ENCODE measurements around the gene CCDC182.

CCDC182 gene

DNA sequence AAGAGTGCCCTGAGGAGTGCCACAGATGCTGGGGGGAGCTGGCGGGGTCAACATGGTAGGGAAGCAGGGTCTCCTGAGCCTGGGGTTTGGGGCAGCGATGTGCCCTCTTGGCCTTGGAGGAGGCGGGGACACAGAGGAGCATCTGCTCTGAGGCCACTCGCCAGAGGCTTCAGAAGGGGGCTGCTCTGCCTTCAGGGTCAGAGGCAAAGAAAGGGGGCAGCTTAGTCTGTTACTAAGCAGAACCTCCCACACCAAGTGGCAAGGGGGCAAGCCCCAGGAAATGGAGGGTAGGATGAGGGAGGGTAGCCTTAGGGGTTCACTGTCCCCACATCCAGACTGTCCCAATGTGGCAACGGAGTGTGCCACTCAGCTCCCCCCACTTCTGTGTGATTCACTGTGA, 18.3 kb downstream of the CCDC182 start:
- DNase-seq: no peak

DNA sequence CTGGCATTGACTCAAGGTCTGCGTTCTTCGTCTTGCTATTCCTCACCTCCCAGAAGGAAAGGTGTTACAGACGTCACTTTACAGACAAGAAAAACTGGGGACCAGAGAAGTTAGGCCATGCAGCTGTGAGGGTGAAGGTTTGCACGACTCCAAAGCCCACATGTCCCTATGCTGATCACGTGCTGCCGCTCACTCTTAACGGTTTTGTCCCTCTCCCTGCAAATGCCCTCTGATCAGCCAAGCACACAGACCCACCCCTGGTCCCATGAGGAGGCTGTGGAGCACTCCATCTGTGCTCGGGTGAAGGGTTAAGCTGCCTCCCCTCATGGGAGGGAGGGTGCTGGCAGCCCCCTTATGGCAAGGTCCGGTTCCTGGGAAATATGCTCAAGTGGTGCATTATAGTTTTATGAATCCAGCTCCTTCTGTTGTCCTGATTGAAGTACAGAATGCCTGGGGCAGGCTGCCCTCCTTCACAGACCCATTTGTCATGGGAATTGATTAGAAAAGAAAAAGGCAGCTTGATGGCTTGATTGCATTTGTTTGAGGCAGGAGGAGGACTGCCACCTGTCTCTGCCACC, 18.8 kb downstream of the CCDC182 start:
- DNase-seq: peak in 2 of 3 experiments; percentile 26 to 51

DNA sequence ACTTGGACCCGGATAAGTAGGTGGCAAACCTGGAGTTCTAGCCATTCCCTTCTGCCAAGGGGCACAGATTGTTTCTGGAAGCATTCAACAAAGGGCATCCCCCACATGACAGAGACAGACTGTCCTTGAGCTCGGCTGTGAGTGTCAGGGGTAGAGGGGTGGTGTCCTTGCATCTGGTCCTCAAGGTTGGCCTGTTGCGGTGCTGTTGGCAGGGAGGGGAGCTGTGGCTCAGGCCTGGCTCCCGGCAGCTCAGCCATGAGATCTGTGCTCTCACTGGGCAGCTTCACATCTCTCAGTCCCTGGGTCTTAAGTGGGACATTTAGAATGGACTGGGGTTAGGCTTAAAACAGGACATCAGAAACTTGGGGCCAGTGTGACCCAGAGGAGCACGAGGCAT, 20.4 kb downstream of the CCDC182 start:
- no peak for DNase-seq

DNA sequence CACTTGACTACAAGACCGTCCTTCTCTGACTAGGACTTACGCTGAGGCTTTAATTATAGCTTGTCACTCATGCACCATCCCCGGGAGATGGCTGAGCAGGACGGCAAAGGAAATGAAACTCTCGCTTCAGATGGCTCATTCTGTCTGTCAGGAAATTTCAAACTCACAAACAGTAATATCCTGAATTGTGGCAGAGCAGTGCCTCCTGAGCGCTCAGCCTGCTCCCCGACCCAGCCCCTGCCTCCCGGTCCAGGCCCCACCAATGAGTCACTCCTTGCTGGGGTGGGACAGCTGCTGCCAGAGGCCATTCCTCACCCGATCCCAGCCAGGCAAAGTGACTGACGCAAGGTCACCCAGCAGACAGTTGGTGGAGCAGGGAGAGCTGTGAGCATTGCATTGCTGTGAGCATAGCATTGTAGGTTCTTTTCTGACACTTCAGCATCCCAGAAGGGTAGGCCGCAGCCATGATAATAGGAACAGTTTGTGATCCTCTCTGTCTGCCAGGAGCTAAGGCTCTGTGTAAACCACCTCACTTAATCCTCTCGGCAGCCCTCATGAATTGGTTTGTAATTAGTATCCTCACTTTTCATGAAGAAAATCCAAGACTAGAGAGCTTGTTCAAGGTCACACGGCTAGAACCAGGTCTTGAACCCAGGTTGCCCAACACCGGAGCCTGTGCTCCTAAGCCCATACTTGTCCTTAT, 20.9 kb downstream of the CCDC182 start:
- peak in 2 of 3 experiments; percentile 16 to 49 for DNase-seq

DNA sequence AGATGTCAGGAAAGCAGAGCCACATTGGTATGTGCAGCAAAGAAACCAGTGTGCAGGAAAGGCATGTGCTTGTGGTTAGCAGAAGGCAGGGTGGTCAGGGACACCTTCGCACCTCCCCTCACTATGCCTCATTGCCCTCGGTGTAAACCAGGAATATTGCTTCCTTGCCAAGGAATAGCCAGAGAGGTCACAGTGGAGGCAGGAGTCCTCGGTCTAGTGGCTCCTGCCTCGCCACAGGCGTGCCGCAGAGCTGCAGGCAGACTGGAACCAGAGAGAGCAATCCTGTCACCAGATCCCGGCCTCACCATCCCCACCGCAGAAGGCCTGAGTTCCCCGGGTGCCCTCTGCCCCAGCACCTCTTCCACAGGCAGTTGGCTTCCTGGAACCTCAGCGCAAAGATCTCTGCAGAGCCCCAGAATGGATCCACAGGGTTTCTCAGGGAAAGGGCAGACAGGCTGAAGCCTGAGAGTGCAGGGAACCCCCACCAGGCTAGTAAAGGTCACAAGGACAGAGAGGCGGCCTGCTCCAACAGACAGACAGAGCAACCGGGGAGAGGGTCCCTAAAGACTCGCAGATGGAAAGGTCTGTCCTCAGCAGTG, 21.6 kb downstream of the CCDC182 start:
- DNase-seq: no peak

DNA sequence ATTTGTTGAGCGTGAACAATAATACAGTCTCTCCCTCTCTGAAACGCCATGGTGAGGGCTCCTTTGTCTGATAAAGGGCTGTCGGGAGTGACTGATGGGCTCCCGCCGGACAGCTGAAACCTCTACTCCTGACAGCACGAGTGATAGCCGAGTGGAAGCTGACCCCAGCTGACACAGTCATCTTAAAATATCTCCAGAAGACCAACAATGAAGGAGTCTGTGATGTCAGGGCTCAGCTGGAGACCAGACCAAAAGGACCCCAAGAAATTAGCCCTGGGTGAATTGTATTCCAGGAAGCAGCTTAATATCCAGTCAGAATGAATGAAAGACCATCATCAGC, 22.4 kb downstream of the CCDC182 start:
- DNase-seq: no peak

DNA sequence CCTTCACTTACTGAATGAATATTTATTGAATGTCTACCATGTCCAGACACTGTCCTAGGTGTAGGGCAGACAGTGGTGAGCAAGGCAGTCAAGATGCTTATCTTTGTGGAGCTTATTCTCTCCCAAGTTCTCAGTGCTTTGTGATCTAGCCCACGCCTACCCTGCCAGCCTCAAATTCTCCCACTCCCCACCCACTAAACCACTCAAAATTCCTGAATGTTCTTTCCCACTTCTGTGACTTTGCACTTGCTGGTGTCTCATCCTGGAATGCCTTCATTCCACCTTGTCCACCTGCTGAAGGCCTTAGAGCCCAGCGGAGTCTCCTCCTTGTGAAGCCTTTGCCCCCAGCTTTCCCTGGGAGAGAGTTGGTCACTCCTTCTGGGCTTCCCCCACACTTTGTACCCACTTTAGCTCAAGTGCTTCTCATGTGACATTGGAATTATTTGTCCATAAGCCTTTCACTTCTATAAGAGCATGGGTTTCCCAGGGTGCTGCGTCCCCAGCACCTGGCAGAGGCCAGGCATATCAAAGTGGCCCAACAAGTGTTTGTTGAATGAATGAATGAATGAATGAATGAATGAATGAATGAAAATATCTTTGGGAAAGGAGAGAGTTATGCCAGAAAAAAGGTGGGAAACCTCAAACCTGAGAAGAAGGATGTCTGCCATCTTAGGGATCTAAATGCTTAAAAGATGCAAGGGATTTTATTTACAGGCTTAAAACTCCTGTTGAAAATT, 23.0 kb downstream of the CCDC182 start:
- peak in 1 of 3 experiments; percentile 17 for DNase-seq

DNA sequence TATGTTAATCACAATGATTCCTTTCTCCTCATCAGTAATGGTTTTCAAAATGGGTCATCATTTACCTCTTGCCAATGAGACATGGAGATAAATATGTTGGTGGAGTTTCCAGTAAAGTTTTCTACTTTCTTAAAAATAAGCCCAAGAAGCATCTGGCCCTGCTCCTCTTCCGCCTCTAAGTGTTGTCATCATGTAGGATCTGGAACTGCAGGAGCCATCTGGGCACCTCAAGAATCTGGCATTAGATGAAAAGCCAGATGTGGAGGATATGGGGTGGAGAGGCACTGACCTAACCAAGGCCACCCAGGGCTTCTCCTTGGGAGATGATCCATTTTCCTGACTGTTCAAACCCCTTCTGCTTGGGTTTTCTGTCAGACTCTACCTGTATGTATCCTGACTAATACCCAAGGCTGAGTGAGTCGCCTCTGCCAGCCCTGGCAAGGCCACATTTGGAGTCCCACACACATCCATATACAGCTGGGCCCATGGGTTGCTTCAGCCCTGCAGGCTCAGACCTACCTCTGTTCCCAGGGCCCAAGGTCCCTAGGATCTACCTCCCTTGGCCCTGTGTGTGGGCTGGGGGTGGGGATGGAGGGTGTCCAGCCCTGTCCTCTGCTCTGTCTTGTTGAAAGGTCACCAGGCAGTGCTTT, 24.6 kb downstream of the CCDC182 start:
- DNase-seq: no peak

DNA sequence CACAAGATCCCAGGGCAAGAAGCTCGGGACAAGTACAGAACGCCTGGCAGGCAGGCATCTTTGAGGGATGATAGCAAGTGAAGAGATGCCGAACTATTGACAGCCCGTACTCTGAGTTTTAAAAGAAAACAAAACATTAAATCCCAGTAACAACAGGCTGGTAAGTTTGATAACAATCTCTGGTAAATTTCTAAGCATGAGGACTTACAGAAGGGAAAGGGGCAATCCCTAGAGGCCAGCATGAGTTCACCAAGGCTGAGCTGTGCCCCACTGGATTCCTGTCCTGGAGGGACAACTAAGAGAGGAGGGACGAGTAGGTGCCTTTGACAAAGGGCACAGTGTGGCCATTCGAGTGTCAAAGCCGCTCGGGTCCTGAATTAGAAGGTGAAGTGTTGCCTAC, 26.2 kb downstream of the CCDC182 start:
- DNase-seq: no peak

DNA sequence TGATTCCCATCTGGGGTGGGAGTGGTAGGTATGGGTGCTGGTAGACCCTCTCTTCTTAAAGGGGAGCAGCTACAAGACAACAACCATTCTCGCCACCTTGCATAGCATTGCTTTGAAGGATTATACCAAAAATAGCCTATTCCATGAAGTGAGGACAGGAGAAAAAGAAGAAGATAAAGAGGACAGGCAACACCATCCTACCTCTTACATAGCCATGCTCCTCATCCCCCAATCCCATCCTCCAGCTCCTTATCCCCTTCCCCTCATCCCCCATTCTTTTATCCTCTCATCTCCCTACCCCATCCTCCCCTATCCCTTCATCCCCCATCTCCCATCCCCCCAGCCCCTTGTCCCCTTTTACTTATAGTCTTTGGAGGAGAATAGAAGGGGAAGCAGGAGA, 29.1 kb downstream of the CCDC182 start:
- no peak for DNase-seq

DNA sequence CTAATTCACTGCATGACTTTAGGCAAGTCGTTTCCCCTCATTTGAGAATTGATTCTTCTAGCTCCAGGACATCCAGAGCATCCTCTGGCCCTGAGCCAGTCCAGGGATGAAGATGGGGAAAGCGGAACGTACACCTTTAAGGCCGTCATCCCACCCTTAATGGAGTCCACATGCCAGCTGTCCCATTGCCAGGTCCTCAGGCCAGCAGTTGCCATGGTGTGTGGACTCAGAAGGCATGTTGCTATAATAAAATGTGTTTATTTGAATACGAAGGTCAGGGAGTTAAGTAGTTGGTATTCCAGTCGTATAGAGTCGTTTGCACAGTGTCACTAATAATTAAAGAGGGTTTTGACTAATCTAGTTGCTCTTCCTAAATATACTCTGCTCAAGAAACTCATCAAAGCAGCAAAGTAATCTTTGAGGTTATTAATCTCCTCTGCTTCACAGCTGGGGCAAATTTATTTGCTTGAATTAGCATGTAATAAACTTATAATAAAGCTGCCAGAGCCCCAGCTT, 30.4 kb downstream of the CCDC182 start:
- DNase-seq: peak in 1 of 3 experiments; percentile 22

DNA sequence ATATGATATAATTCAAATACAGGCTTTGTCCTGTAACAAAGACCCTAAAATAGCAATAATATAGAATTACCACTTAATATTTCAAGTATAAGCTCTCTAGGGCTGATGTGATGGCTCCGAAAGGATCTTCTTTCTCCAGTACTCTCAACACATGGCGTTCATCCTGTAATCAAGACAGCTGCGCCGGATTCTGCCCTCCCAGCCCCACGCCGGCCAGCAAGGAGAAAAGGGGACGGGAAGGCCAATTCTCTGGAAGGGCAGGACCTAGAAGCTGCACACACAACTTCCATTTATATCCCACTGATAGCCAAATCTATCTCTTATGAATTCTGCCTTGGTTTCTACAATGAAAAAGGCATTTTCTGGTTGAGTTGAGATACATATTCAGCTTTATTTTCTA, 32.0 kb downstream of the CCDC182 start:
- no peak for DNase-seq

DNA sequence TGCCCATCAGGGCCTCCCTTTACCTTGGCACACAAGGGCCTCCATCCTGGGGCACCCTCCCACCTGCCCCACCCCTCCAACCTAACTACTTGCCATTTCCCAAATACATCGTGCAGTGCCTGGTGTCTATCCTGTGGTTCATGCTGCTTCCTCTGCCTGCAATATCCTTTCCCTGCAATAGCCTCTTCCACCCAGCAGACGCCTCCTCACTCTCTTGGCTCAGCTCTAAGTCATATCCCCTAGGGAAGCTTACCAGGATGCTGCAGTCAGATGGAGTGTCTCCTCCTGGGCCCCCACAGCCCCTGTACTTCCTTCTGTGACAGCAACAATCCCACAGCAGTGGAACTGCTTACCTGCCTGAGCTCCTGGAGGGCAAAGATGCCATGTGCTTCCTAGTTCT, 36.7 kb downstream of the CCDC182 start:
- DNase-seq: no peak

DNA sequence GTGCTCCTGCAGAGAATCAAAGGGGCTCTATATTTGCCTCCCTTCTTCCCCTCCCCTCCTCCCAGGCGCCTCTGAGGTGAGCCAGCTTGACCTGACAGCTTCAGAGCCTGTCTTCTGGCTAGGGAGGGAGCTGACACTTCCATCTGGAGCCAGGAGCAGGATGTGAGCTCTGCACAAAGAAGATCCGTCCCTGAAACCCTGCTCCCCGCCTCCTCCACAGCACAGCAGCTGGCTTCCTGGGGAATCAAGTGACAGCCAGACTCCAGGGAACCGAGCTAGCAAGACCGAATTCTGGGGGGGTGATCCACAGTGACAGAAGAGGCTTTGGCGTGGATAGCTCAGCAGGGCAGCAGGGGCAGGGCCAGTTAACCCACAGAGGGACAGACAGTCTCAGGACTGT, 37.2 kb downstream of the CCDC182 start:
- DNase-seq: peak; percentile 11 to 66 (median 61)

DNA sequence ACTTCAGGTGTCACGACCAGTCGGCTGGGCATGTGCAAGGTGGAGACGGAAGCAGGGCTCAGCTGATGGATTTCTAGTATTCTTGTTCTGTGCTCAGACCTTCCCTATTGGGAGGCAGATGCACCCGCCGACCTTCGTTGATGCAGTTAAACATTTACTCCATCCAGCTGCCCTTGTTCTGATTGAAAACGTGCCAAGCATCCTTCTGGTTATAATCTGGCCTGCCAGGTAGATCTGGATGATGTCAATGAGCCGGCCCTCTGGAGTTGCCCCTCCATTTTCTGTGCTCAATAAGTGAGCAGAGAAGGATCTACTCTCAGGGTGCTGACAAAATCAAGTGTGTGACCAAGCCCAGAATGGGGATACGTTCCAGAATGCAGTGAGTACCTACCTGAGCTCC, 38.3 kb downstream of the CCDC182 start:
- DNase-seq: no peak

DNA sequence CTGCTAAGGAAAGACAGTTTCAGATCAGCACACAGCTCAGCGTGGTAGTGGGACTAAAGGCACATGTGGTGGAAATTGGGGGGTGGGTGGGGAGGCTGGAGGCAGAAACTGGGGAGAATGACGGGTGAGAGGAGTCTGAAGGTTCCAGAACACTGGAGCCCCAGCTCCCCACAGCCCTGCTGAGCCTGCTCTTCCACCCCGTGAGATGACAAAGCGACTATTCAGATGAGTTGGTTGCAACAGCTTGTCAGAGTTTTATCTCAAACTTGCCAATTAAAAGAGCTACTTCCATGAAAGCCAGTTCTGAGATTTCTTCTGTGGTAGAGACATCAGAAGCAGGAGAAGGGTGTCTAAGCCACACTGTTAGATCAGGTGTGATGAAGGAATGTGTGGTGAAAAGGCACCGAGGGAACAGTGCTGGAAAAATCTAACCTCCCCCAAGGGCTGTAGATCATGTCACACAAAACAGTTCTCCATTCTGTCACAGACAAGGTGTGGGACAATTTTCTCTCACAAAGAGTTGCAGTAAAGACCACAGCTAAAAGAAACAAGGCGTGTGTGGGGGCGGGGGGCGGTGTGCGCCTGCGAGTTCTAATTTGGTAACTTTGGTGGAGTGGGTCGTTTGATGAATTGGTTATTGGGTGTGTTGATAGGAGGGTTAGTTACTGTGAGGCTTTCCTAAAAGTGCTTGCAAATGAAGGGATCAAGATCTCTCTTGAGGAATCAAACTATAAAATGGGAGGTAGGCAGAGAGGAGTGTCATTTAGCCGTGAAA, 39.0 kb downstream of the CCDC182 start:
- DNase-seq: no peak

DNA sequence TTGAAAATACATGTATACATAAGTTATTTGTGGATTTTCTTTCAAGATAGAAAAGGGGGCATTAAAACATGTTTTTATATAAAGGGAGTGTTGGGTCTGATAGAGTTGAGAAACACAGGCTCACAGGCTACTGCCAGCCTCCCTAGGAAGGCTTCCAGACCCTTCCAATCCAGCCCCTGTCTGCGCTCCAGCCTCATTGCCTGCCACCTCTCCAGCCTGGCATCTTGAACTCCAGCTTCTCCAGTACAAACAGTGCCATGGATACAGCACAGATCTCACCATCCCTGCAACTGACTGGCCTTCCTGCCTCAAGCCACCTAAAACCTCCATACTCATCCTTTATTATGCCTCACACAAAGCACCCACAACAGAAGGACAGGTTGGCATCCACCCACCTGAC, 40.7 kb downstream of the CCDC182 start:
- DNase-seq: no peak

DNA sequence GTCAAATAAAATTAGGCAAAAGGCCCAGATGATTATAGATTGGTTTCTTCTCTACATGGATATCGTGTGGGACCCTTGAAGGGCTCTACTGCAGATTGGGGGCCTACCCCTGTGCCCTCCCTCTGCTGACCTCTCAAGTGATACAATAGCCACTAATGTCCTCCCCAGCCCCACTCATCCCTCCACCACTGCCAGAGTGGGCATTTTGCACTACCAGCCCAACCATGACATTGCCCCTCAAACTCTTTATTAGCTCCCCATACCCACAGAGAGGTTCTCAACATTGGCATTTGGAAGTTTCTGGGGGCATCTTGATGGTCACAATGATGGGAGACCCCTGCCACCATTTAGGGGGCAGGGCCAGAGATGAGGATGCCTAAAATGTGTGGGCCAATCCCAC, 41.8 kb downstream of the CCDC182 start:
- DNase-seq: no peak

DNA sequence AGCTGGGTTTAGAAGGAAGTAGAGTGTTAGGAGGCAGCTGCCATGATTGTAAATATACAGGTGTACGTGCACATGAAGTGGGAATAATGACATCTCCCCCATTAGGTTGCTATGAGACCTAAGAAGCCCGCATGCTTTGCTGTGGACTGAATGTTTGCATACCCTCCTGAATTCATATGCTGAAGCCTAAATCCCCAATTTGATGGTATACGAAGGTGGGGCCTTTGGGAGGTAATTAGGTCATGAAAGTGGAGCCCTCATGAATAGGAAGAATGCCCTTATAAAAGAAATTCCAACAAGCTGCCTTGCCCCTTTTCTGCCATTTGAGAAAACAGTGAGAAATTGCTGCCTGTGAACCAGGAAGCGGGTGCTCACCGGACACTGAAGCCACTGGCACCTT, 44.0 kb downstream of the CCDC182 start:
- DNase-seq: peak; percentile 31 to 78 (median 43)

DNA sequence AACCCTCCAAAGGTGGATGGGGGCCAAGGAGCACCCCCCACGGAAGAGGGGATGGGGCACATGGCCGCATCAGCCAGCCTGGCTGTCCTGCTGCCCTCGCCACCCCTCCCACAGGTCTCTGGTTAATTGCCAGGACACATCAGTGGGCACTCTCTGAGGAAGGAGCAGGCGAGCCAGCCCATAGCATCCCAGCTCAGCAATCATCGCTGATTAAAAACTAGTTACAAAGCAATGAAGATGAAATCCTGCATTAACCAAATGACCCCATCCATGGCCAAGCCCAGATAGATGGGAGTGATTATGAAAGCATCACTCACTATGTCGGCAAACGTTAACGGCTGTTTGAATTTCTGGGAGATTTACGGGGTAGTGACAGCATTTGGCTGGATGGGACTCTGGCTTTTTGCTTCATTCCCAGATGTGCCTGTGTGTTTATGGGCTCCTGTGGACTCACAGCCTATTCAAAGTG, 45.3 kb downstream of the CCDC182 start:
- DNase-seq: peak in 1 of 3 experiments; percentile 45

DNA sequence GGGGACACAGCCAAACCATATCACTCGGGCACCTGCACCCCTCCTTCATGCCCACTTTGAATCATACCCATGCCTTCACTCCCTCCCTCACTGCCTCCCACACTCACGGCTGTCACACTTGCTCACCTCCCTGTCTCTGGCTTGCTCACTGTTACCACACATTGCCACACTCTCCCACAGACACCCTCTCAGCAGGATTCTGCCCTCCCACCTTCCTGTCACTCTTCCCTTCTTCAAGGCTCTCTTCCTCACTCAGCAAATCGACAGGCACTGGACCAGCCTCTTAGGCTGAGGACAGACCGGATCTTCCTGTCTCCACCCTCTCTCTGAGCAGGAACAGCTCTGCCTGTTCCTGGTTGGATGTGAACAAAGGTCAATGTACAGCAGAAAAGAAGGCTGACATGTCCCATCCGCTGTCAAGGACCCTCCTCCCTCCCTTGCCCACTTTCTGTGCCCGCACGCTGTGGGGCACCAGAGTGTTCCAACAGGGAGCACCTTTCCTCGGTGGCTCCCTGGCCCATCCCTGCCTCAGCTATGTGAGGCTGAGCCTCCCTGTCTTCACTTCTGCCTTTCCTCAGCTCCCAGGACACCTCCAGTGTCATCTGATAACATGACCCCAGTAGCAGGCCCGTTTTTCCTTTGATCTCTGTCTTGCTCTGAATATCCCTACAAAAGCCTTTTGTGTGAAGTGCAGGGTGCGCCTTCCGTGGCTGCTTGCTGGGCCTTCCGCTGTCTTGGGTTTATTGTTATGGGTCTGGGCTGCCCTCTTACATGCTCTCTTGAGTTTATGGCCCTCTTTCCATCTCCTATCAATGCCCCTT, 47.0 kb downstream of the CCDC182 start:
- peak in 1 of 3 experiments; percentile 87 for DNase-seq

Data from NCI-H1417 (cell line).